ENCODE measurements around the gene ZBTB47.

The ZBTB47 gene

DNA sequence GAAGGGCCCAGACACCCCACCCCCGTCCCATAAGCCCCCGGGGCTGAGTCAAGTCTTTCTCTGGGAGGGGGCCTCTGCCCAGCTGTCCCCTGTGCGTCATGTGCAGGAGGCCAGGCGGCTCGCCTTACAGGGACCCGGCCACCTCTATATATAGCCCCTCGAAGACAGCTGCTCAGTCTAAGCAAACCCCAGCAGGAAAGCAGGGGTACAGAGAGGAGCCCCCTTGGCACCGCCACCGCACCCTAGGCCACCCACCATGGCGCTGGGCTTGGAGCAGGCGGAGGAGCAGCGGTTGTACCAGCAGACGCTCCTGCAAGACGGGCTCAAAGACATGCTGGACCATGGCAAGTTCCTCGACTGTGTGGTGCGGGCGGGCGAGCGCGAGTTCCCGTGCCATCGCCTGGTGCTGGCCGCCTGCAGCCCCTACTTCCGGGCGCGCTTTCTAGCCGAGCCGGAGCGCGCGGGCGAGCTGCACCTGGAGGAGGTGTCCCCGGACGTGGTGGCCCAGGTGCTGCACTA, 31.9 kb downstream of the ZBTB47 start, which contains the start of gene KLHL40:
Gene KLHL40 (plus strand): TSS at position 175 of the 519 bp plus-strand sequence. CDS start 82 bp downstream, at position 257.
- DNase-seq (ENCODE audit: low read depth) = no peak

DNA sequence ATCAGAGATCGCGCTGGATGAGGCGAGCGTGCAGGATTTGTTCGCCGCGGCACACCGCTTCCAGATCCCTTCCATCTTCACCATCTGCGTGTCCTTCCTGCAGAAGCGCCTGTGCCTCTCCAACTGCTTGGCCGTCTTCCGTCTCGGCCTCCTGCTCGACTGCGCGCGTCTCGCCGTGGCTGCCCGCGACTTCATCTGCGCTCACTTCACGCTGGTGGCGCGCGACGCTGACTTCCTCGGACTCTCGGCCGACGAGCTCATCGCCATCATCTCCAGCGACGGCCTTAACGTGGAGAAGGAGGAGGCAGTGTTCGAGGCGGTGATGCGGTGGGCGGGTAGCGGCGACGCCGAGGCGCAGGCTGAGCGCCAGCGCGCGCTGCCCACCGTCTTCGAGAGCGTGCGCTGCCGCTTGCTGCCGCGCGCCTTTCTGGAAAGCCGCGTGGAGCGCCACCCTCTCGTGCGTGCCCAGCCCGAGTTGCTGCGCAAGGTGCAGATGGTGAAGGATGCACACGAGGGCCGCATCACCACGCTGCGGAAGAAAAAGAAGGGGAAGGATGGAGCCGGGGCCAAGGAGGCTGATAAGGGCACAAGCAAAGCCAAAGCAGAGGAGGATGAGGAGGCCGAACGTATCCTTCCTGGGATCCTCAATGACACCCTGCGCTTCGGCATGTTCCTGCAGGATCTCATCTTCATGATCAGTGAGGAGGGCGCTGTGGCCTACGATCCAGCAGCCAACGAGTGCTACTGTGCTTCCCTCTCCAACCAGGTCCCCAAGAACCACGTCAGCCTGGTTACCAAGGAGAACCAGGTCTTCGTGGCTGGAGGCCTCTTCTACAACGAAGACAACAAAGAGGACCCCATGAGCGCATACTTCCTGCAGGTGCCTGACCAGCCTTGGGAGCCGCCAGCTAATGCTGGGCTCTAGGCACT, 32.7 kb downstream of the ZBTB47 start:
- DNase-seq (ENCODE audit: low read depth) = no peak

DNA sequence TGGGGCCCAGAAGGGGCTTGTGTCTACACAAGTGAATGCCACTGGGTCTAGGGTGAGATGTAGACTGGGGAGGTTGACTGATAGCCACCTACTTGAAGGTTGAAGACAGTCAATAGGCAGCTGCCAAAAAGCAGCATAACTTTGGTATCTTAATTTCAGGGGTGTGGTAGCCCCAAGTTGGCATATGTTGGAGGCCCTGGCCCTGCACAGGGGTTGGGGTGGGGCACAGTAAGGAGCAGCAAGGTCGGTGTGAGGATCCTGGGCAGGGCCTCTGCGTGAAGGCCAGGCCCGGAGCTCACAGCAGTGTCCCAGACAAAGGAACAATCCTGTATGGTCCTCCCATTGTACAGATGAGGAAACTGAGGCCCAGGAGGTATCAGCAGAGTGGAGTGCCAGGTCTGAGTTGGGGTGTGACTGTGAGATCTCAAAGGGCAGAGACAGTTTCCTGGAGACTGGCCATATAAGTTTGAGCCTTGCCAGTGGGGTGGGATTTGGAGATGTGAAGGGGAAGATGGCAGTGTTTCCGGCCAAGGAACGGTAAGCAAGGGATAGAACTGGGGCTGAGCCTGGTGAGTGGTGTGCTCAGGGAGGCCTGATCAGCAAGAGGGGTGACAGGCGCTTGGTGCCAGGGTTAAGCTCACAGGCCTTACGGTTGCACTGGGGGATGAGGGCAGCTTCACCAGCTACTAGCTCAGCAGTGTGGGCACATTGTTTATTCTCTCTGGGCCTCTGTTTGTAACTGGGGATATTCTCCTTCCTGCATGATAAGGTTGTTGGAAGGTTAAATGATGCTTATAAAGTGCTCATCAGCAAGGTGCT, 33.5 kb downstream of the ZBTB47 start:
- DNase-seq (ENCODE audit: low read depth) = no peak

DNA sequence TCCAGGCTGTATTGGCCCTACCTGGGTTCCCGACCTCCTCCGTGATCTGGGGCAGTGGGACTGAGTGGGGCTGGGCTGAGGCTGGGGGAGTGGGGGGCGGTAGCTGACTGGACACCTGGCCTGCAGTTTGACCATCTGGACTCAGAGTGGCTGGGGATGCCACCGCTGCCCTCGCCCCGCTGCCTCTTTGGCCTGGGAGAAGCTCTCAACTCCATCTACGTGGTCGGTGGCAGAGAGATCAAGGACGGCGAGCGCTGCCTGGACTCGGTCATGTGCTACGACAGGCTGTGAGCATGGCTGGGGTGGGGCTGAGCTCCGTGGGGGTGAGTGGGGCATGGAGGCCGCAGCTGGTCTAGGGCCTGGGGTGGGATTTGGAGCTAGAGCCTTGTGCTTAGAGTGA, 34.5 kb downstream of the ZBTB47 start:
- DNase-seq (ENCODE audit: low read depth) = no peak

DNA sequence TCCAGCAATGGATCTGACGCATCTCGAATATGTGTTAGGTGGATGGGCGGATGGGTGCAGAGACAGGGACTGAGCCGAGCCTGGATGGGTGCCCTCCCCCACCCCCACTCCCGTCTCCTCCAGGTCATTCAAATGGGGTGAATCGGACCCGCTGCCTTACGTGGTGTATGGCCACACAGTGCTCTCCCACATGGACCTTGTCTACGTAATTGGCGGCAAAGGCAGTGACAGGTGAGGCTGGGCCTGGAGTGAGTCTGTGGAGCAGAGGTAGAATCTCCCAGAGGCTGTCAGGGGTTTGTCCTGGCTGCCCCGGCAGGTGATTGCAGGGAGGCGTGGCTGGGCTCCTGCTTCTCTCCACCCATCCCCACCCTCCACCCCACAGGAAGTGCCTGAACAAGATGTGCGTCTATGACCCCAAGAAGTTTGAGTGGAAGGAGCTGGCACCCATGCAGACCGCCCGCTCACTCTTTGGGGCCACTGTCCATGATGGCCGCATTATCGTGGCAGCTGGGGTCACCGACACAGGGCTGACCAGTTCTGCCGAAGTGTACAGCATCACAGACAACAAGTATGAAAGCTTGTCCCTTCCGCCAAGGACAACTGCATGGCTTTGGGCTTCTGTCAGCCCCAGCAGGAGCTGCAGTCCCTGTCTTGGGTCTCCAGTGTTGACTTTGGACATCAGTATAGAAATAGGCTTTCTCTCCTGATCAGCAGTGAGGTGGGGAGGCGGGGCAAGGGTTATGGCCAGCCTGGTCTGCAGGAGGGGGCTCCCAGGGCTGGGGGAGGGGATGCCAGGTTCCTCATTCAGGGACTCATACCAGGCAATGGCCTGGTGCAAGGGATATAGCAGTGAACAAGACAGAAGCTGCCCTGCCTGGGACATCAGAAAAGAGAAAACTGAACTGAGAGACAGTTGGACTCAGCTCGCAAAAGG, 35.3 kb downstream of the ZBTB47 start:
- no peak for DNase-seq (ENCODE audit: low read depth)

DNA sequence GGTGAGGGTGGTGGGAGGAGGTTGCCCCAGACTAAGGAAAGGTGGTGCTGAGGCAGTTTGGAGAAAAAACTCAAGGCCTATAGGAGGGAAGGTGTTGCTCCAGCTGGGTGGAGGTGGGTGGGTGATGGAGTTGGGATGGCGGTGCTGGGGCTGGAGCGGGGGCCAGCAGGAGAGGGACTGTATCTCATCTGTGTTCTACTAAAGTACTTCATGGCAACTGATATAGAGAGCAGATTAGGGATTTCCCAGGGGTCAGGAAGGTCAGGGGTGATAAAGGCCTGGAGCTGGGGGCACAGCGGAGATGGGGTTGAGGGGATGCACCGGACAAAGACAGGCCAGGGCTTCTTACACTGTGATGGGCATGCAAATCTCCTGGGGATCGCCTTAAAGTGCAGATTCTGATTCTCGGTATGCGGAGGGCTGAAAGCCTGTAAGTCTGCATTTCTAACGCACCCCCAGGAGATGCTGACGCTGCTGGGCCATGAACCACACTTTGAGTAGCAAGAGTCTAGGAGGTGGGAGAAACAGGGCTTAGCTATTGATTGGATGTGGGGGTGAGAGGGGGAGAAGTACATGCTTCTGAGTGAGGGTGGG, 36.0 kb downstream of the ZBTB47 start:
- DNase-seq (ENCODE audit: low read depth) = no peak

DNA sequence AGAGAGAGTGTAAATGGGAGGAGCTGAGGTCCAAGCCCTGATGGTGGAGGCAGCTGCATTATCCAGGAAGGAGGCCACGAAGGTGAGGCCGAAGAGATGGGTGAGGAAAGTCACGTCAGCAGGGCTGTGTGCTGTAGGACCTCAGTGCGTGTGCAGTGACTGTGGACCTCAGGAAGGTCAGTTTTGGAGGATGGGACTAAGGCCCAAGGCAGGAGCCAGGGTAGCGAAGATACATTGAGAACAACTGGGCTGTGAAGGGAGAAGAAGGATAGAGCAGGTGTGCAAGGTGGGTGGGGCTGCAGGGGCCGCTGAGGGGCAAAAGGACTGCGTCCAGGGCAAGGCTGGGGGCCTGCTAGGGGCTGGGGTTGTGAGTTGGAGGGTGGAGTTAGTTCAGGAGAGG, 36.7 kb downstream of the ZBTB47 start:
- no peak for DNase-seq (ENCODE audit: low read depth)

DNA sequence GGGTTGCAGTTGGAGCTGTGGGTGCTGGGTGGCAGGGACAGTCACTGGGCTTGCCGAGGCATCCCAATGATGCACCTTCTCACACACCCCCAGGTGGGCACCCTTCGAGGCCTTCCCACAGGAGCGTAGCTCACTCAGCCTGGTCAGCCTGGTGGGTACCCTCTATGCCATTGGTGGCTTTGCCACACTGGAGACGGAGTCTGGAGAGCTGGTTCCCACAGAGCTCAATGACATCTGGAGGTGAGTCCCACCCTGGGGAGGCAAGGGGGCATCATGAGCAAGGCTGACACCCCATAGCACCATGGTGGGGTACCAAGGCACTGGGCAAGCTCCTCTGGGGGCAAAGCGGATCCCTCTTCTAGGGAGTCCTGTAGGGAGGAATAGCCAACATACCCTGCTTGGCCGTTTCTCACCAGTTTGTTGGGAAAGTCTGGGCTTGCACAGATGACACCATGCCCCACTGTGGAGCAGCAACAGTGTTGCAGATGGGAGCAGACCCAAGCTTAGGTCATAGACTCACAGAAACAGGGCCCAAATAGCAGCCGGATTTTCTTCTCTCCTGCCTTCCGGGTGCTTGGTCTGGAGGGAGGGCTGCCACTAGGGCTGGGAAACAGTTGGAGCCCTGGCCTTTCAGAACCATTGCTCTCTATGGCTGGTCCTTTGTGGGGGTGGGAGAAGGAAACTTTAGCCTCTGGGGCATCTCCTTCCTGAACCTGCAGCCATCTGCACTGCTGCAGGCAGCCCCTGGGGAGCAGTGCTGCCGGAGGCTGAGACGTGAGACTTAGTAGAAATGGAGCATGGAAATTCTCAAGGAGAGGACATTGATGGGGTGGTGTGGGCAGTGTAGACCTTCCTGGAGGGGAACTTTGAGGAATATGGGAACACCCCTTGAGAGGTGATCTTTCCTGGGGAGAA, 37.5 kb downstream of the ZBTB47 start:
- no peak for DNase-seq (ENCODE audit: low read depth)

DNA sequence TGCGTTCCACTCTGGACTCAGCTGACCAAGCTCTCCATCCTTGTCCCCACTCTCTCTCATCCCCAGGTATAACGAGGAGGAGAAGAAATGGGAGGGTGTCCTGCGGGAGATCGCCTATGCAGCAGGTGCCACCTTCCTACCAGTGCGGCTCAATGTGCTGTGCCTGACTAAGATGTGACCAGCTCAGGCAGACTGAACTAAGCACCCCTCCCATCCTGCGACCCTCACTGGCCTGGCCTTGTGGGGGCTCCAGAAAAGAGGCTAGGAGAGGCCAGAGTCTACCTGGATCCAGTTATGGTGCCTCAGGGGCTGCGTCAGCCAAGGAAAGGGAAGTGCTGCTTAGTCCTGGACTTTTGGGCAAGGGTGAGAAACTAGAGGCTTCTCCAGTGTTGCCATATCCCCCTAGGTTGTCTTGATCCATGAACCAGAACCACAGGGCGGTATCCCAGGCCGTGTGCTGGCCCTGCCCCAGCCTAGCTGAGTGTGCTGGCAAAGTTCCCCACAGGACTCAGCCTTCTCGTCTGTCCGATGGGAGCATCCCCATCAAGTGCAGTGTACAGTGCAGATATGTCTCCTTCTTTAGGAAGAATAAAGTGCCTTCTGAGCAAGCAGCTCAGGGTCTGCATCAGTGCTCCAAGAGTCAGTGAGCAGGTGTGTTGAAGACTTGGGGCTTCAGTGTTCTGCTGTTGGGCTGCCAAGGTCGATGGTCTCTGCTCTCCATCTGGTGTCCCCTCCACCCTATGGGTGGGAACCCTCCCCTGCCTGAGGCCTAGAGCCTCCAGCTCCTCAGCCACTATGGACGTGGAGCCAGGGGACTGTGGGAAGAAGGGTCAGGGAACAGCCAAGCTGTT, 38.5 kb downstream of the ZBTB47 start:
- DNase-seq (ENCODE audit: low read depth) = no peak

DNA sequence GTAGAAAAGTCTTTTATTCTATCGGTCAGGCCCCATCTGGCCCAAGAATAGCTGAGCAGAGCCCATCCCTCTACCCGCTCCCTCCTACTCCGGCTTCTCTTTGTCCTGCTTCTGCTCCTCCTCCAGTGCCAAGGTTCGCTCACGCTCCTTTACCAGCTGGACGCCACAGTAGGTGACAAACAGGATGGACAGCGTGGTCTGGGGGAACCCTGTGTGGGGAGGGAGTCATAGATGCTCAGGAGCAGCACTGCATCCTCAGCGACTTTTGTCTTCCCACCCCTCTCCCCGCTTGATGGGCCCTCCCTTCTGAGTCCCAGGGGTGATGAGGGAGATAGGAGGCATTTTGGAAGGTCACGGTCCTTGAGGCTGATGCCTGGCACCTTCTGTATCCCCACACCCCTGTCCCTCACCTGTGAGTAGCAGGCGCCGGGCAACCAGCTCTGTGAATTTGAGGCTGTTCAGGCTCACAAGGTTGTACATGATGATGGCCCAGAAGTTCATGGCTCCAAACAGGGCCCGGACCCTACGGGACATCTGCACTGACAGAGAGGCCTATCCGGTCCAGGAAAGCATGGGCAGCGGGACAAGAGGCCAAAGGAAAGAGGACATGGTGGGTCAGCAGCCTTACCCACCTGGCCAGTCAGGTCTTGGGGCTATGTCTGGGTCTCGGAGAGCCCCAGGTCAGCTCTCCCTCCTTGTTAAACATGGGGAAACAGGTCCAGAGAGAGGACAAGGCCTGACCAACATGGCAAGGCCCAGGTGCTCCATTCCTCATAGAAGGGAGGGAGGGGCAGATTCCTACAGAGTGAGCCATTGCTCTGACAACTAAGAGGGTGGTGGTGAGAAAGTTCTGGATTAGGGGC, 39.4 kb downstream of the ZBTB47 start:
- DNase-seq (ENCODE audit: low read depth) = no peak

DNA sequence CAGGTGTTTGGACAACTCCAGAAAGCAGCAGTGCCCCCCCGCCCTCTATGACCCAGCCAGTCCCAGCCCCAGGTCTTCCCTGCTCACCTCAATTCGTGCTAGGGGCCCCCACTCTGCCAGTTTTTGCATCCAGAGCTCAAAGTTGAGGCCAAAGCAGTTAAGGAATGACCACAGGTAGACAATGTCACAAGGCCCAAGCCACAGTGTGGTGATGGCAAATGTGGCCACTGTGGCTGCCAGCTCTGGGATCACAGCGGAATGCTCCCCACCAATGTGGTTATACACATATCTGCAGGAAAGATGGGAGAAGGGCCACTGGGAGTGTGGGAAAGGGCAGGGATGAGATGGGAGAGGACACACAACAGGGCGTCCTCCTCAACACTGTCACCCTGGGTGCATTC, 40.0 kb downstream of the ZBTB47 start:
- DNase-seq (ENCODE audit: low read depth) = no peak

DNA sequence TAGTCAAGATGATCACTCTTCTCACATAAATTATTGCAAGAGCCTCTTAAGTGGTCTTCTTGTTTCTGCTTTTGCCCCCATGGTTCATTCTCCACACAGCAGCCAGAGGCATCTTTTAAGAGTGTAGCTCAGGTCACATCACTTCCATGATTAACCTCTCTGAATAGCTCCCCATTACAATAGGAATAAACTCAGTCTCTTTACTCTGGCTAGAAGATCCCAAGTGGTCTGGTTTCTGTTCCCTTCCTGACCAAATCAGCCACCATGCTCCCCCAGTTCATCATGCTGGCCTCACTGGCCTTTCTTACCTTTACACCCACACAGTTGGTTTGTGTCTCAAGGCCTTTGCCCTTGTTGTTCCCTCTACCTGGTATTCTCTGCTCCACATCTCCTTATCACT, 40.9 kb downstream of the ZBTB47 start:
- no peak for DNase-seq (ENCODE audit: low read depth)

DNA sequence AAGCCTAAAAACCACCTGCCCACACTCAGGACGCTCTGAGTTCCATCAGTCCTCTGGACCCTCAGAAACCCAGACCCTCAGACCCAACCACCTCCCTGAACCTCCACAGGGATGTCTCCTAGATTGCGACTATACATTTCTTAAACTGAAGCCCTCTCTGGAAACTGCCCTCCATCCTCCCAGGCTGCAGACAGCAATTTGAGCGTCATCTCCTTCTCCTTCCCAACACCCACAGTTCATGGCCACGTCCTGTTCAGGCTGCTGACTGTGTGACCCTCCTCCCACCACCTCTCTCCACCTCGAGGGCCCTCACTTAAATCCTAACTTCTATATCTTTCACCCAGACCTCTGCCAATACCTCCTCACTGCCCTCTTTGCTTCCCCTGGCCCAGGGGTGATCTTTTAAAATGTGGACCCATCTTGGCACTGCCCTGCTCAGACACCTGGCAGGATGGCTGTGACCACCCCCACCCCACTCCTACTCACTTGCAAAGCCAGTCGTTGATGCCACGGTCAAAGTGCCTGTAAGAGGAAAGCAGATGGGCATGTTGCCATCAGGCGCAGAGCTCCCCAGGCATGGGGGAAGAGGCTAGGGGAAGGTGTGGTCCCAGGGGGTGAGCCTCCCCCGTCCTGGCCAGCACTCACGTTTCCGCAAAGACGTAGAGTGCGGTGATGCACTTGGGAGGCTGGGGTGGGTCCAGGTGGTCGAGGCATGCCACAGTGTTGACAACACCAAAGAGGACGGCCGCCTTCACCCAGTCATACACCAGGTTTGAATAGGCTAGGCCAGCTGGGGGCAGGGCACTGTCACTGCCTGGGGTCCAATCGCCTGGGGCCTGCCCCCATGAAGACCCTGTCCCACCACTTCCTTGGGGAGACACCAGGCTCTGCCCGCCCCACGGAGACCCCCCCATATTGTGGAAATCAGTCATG, 43.1 kb downstream of the ZBTB47 start:
- DNase-seq (ENCODE audit: low read depth) = no peak

DNA sequence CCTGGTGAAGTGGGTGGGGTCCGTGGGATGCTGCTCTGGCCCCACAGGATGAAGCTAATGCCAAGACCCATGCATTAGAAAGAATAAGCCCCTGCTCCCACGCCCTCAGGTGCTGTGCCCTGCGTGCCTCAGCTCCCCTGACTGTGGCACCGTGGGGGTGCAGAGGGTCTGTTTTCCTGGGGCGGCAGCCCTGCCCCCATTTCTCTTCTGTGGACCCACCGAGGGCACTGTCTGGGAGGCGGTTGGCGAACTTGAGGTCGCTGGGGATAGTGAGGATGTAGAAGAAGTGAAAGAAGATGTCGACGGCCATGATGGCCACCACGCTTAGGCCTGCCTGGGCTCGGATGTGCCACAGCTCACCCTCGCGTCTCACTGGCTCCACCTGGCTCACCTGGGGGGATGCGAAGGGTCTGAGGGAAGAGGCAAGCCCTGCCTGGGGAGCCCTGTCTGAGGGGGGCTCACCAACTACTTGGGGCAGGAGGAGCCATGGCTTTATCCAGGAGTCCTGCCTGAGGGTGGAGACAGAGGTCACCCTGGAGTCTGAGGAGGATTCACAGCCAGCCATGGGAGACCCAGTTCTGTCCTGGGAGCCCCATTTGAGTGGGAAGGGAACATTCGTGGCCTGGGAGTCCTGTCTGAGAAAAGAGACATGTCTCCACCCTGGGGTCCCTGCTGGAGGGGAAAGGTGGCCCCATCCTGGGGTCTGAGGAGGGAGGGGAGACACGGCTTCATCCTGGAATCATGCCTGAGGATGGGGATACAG, 44.0 kb downstream of the ZBTB47 start:
- no peak for DNase-seq (ENCODE audit: low read depth)

DNA sequence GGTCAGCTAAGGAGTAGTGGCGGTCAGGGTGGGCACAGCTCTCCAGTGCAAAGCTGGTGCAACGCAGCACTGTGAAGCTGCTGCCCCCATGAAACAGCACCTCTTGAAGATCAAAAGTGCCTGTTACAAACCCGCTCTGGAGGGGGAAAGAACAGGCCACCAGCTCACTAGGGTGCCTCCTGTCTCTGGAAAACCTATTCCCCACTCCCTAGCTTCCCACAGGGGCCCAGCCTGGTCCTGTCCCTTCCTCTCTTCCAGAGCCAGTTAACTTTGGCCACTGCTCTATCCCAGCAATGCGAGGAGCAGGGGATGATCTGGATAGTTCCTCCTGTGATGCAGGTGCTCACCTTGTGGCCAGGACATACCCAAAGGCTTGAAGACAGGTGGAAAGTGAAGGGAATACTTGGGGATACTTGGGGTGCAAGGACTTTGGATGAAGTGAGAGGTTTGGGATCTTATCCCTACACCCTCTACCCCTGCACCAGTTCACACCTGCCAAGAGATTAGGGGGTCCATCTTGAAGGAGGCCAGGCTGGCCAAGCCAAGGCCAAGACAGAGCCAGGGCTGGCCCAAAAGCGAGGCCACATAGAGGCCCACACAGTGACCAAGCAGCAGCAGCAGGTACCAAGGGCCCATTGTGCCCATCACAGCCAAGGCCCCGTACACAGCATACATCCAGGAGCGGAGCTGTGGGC, 44.9 kb downstream of the ZBTB47 start:
- no peak for DNase-seq (ENCODE audit: low read depth)

DNA sequence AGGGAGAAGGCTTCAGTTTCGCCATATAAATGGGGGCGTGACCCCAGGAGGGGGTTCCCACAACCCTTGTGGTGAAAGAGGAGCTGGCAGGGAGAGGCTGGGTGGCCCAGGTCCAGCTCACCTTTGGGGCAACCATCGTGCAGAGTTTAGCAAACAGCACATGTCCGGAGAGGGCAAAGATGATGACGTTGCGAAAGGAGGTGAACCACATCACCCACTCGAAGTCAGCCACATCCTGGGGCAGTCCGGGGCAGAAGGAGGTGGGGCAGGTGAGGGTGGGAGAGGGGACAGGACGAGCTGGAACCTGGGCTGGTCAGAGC, 45.4 kb downstream of the ZBTB47 start:
- DNase-seq (ENCODE audit: low read depth) = no peak

Measured in stimulated activated CD8-positive, alpha-beta memory T cell treated with anti-CD3 and anti-CD28 coated beads, Interleukin-4, amount 100 ng/mL, for 24 hours (primary cell).